ENCODE data around the gene ERBB2.

Gene ERBB2

GRCh38 chr17:39738983-39739884 is 39.4 kb downstream of the ERBB2 start:
- Histone ChIP-seq H3K36me3 (ENCODE audit: control insufficient read depth, insufficient read depth, low read length) (peaks cover 23% of the 10 kb centered on the region), H3K9ac (ENCODE audit: low read depth, low read length) (peak overlapping the region; percentile 42), H3K27me3 (ENCODE audit: control insufficient read depth, insufficient read depth, low read length) (no peaks in the 10 kb centered on the region), H3K4me1 (ENCODE audit: control insufficient read depth, insufficient read depth, low read length) (peaks cover 6% of the 10 kb centered on the region), H3K4me3 (ENCODE audit: low read depth, low read length) (peak overlapping the region; percentile 90), H3K9me3 (ENCODE audit: control insufficient read depth, insufficient read depth, low read length) (no peaks in the 10 kb centered on the region)

GRCh38 chr17:39739885-39740356 is 40.1 kb downstream of the ERBB2 start:
- peaks cover 30% of the 10 kb centered on the region for H3K36me3 ChIP-seq (ENCODE audit: control insufficient read depth, insufficient read depth, low read length)
- H3K4me3 ChIP-seq (ENCODE audit: low read depth, low read length), result peak overlapping the region; percentile 90
- H3K9me3 ChIP-seq (ENCODE audit: control insufficient read depth, insufficient read depth, low read length), result no peaks in the 10 kb centered on the region
- H3K27me3 ChIP-seq (ENCODE audit: control insufficient read depth, insufficient read depth, low read length), result no peaks in the 10 kb centered on the region
- peaks cover 6% of the 10 kb centered on the region for H3K4me1 ChIP-seq (ENCODE audit: control insufficient read depth, insufficient read depth, low read length)
- peak overlapping the region; percentile 42 for H3K9ac ChIP-seq (ENCODE audit: low read depth, low read length)

DNA sequence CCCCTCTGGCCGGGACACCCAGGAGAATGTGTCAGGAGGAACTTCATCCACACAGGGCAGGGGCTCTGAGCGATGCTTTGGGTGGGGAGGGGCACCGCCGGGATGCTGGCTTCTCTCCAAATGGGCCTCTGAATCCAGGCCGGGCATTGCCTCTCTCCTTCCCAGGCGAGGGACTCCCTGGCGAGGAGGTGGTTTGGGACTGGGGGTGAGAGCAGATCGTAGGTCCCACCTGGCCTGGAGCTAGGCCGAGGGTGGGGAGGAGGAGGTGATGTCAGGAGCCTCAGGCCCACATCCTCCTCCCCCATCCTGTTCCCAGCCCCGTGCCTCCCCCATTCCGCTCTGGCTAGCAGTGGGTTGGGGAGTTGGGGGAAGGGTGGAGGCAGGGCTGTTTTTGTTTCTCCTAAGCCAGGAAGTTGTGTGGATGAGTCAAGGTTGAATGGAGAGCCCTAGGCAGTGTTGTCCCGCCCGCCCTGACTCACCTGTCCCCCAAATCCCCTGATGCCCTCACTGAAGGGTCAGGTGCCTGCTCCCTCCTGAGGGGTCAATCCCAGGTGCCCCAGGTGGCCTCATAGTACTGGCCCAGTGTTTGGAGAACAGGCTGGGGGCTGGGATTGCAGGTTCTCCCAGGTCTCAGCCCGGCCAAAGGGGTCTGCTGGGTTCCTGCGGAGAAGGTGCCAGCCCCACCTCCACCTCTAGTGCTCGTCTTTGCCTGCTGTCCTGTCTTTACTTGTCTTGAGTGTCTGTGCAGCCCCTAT is 40.7 kb downstream of the ERBB2 start:
- Histone ChIP-seq H3K27me3 (ENCODE audit: control insufficient read depth, insufficient read depth, low read length) (no peaks in the 10 kb centered on the region), H3K9me3 (ENCODE audit: control insufficient read depth, insufficient read depth, low read length) (no peaks in the 10 kb centered on the region), H3K4me3 (ENCODE audit: low read depth, low read length) (peak overlapping the region; percentile 90), H3K4me1 (ENCODE audit: control insufficient read depth, insufficient read depth, low read length) (peaks cover 6% of the 10 kb centered on the region), H3K9ac (ENCODE audit: low read depth, low read length) (peak overlapping the region; percentile 66), H3K36me3 (ENCODE audit: control insufficient read depth, insufficient read depth, low read length) (peaks cover 36% of the 10 kb centered on the region)

GRCh38 chr17:39742126-39742855 is 42.4 kb downstream of the ERBB2 start:
- H3K27me3 ChIP-seq (ENCODE audit: control insufficient read depth, insufficient read depth, low read length), result no peaks in the 10 kb centered on the region
- peaks cover 4% of the 10 kb centered on the region for H3K4me1 ChIP-seq (ENCODE audit: control insufficient read depth, insufficient read depth, low read length)
- no peak overlapping the region for H3K4me3 ChIP-seq (ENCODE audit: low read depth, low read length)
- H3K9me3 ChIP-seq (ENCODE audit: control insufficient read depth, insufficient read depth, low read length), result no peaks in the 10 kb centered on the region
- no peak overlapping the region for H3K9ac ChIP-seq (ENCODE audit: low read depth, low read length)
- H3K36me3 ChIP-seq (ENCODE audit: control insufficient read depth, insufficient read depth, low read length), result peaks cover 43% of the 10 kb centered on the region

DNA sequence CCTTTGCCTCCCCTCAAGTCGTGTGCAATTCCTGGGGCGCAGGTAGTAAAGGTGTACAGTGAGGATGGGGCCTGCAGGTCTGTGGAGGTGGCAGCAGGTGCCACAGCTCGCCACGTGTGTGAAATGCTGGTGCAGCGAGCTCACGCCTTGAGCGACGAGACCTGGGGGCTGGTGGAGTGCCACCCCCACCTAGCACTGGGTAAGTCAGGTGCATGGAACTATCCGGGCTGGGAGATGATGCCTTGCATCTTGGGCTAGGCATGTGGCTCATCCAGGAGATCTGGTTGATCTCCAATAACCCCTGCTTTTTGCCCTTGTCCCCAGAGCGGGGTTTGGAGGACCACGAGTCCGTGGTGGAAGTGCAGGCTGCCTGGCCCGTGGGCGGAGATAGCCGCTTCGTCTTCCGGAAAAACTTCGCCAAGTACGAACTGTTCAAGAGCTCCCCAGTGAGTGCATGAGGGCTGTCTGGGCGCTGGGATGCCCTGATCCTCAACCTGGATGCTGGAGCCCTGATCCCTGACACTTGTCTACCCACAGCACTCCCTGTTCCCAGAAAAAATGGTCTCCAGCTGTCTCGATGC is 43.1 kb downstream of the ERBB2 start:
- Histone ChIP-seq H3K4me1 (ENCODE audit: control insufficient read depth, insufficient read depth, low read length) (peaks cover 4% of the 10 kb centered on the region), H3K27me3 (ENCODE audit: control insufficient read depth, insufficient read depth, low read length) (no peaks in the 10 kb centered on the region), H3K9ac (ENCODE audit: low read depth, low read length) (no peak overlapping the region), H3K9me3 (ENCODE audit: control insufficient read depth, insufficient read depth, low read length) (no peaks in the 10 kb centered on the region), H3K4me3 (ENCODE audit: low read depth, low read length) (no peak overlapping the region), H3K36me3 (ENCODE audit: control insufficient read depth, insufficient read depth, low read length) (peaks cover 43% of the 10 kb centered on the region)

- H3K4me3 ChIP-seq (ENCODE audit: low read depth, low read length), result no peak overlapping the region
- H3K36me3 ChIP-seq (ENCODE audit: control insufficient read depth, insufficient read depth, low read length), result peaks cover 43% of the 10 kb centered on the region
- no peak overlapping the region for H3K9ac ChIP-seq (ENCODE audit: low read depth, low read length)
- H3K4me1 ChIP-seq (ENCODE audit: control insufficient read depth, insufficient read depth, low read length), result peaks cover 4% of the 10 kb centered on the region
- H3K9me3 ChIP-seq (ENCODE audit: control insufficient read depth, insufficient read depth, low read length), result no peaks in the 10 kb centered on the region
- H3K27me3 ChIP-seq (ENCODE audit: control insufficient read depth, insufficient read depth, low read length), result no peaks in the 10 kb centered on the region
Measured at GRCh38 chr17:39744075-39744835, 44.4 kb downstream of the ERBB2 start.

DNA sequence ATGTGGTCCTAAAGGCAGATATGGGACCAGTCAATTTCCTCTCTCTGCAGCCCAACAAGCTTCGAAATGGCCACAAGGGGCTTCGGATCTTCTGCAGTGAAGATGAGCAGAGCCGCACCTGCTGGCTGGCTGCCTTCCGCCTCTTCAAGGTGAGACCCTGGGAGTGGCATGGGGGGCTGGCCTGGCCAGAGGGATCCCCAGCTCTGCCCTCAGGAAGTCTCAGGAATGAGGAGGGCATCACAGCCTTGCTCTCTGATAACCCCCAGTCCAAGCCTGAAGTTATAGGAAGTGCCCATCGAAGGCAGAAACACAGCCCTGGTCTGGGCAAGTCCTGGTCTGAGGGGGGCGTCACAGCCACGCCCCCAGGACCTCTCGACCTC is 45.0 kb downstream of the ERBB2 start:
- Histone ChIP-seq H3K9me3 (ENCODE audit: control insufficient read depth, insufficient read depth, low read length) (no peaks in the 10 kb centered on the region), H3K4me1 (ENCODE audit: control insufficient read depth, insufficient read depth, low read length) (peaks cover 4% of the 10 kb centered on the region), H3K9ac (ENCODE audit: low read depth, low read length) (no peak overlapping the region), H3K36me3 (ENCODE audit: control insufficient read depth, insufficient read depth, low read length) (peaks cover 43% of the 10 kb centered on the region), H3K27me3 (ENCODE audit: control insufficient read depth, insufficient read depth, low read length) (no peaks in the 10 kb centered on the region), H3K4me3 (ENCODE audit: low read depth, low read length) (no peak overlapping the region)

DNA sequence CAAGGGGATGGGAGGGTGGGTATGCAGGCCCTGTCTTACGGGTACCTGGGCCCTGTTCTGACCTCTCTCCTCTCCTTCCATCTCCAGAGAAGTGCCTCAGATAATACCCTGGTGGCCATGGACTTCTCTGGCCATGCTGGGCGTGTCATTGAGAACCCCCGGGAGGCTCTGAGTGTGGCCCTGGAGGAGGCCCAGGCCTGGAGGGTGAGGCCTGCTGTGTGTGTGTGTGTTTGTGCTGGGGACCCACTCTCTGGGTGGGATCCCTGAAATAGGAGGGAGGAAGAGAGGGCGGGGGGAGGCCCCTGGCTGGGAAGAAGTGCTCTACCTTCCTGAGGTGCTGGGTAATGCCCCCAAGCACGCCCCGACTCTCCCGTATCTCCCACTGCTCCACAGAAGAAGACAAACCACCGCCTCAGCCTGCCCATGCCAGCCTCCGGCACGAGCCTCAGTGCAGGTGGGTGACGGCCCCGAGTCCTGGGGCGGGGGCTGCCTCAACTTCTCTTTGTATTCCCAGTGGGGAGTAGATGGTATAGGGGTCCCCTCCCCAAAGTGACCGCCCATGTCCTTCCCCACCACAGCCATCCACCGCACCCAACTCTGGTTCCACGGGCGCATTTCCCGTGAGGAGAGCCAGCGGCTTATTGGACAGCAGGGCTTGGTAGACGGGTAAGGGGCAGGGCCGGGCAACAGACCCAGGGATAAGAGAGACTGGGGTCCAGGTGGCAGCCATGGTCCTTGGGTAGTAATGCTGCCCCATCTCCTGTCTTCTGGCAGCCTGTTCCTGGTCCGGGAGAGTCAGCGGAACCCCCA is 45.7 kb downstream of the ERBB2 start:
- Histone ChIP-seq H3K27me3 (ENCODE audit: control insufficient read depth, insufficient read depth, low read length) (no peaks in the 10 kb centered on the region), H3K9ac (ENCODE audit: low read depth, low read length) (no peak overlapping the region), H3K9me3 (ENCODE audit: control insufficient read depth, insufficient read depth, low read length) (no peaks in the 10 kb centered on the region), H3K4me3 (ENCODE audit: low read depth, low read length) (no peak overlapping the region), H3K4me1 (ENCODE audit: control insufficient read depth, insufficient read depth, low read length) (peaks cover 4% of the 10 kb centered on the region), H3K36me3 (ENCODE audit: control insufficient read depth, insufficient read depth, low read length) (peaks cover 43% of the 10 kb centered on the region)

GRCh38 chr17:39746145-39746461 is 46.2 kb downstream of the ERBB2 start:
- no peak overlapping the region for H3K4me3 ChIP-seq (ENCODE audit: low read depth, low read length)
- no peaks in the 10 kb centered on the region for H3K9me3 ChIP-seq (ENCODE audit: control insufficient read depth, insufficient read depth, low read length)
- H3K27me3 ChIP-seq (ENCODE audit: control insufficient read depth, insufficient read depth, low read length), result no peaks in the 10 kb centered on the region
- H3K9ac ChIP-seq (ENCODE audit: low read depth, low read length), result no peak overlapping the region
- H3K36me3 ChIP-seq (ENCODE audit: control insufficient read depth, insufficient read depth, low read length), result peaks cover 43% of the 10 kb centered on the region
- peaks cover 4% of the 10 kb centered on the region for H3K4me1 ChIP-seq (ENCODE audit: control insufficient read depth, insufficient read depth, low read length)

DNA sequence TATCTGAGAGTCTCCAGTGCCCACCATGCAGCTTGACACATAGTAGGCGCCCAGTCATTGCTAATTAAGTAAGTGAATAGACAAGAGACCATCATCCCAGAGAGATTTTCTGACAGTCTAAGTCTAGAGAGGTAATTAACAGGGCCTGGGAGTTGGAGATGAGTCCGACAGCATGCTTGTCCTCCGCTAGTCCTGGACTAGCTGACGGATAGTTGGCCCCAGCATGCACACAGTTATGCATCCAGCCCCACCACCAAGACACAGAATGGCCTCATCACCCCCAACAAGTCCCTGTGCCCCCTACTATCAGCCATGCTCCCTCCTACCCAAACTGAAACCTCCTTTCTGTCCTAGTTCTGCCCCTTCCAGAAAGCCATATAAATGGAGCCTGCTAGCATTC is 47.9 kb downstream of the ERBB2 start:
- no peak overlapping the region for H3K9ac ChIP-seq (ENCODE audit: low read depth, low read length)
- H3K4me3 ChIP-seq (ENCODE audit: low read depth, low read length), result no peak overlapping the region
- peaks cover 34% of the 10 kb centered on the region for H3K36me3 ChIP-seq (ENCODE audit: control insufficient read depth, insufficient read depth, low read length)
- H3K4me1 ChIP-seq (ENCODE audit: control insufficient read depth, insufficient read depth, low read length), result peaks cover 3% of the 10 kb centered on the region
- H3K9me3 ChIP-seq (ENCODE audit: control insufficient read depth, insufficient read depth, low read length), result no peaks in the 10 kb centered on the region
- no peaks in the 10 kb centered on the region for H3K27me3 ChIP-seq (ENCODE audit: control insufficient read depth, insufficient read depth, low read length)
